ENCODE results near the gene NFIB.

DNA sequence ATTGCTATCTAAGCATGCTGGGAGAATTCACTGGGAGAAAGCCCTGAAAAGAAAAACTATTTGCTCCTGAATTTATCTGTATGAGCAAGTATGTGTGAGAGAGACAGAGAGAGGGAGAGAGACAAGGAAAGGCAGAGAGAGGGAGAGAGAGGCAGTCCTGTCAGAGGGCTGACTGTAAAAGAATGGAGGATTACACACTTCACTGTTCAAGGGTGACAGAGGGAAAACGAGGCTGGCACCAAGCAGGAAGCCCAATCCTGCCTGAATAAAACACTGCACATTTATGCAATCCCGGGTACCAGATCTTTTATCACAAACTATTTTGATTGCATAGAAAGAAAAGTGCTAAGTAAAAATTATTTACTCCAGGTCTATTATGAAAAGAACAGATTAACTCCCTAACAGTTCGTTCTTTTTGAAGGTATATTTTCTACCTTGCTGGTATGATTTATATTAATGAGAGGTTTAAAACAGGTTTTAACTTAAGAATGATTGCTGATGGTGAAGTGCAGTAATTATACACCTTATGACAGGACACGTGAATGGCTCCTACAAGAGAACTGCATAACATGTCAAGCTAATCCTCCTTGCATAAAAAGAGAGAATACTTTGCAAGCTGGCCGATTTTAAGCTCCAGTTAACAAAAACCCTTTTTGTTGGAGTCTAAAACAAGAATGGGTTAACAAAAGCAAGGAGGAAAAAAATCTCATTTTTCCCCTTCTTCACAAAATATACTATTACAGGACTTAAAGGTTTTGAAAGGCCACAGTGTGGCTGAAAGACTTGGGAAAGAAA, 82.5 kb downstream of the NFIB start:
- TF ChIP-seq, protein P1, sequence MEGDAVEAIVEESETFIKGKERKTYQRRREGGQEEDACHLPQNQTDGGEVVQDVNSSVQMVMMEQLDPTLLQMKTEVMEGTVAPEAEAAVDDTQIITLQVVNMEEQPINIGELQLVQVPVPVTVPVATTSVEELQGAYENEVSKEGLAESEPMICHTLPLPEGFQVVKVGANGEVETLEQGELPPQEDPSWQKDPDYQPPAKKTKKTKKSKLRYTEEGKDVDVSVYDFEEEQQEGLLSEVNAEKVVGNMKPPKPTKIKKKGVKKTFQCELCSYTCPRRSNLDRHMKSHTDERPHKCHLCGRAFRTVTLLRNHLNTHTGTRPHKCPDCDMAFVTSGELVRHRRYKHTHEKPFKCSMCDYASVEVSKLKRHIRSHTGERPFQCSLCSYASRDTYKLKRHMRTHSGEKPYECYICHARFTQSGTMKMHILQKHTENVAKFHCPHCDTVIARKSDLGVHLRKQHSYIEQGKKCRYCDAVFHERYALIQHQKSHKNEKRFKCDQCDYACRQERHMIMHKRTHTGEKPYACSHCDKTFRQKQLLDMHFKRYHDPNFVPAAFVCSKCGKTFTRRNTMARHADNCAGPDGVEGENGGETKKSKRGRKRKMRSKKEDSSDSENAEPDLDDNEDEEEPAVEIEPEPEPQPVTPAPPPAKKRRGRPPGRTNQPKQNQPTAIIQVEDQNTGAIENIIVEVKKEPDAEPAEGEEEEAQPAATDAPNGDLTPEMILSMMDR (IDR thresholded peaks at IDR 0.05; ENCODE audit: poor library complexity): no peak
- TF ChIP-seq EZH2 (IDR thresholded peaks at IDR 0.05; ENCODE audit: borderline replicate concordance) (no peak), EZH2phosphoT487 (IDR thresholded peaks at IDR 0.05; ENCODE audit: low read depth, severe bottlenecking, unreplicated experiment) (no peak)

All from hepatocyte (in vitro differentiated cells).